HG02763 (cell line): ENCODE data around the gene PIH1D2.
"Not testable (repeated sequence)": the region's sequence is repeated elsewhere in the genome, so short reads cannot be mapped to it uniquely, and the experiment has no call there.

Experiments
- ATAC-seq: cut with Tn5 transposase; IDR thresholded peaks from one replicate; pipeline ENCODE4 v1.9.1; 2021; ENCODE audit warnings: mild to moderate bottlenecking, moderate library complexity; ENCODE audit not compliant: unreplicated experiment

PIH1D2 gene

GRCh38 chr11:112073941-112074811 is at the start of gene PIH1D2, which contains the start of gene NKAPD1:
Gene PIH1D2, minus strand, starts transcription at chr11:112074017. Its CDS starts 843 bp downstream, at chr11:112073174.
Gene NKAPD1, plus strand, starts transcription at chr11:112074299. Its CDS starts 1,276 bp downstream, at chr11:112075575.
- peak; percentile 85 for ATAC-seq

- no peak for ATAC-seq
Measured at GRCh38 chr11:112123129-112123528, 49.3 kb upstream of the PIH1D2 start.

GRCh38 chr11:112121981-112122615 is 48.3 kb upstream of the PIH1D2 start:
- no peak for ATAC-seq

GRCh38 chr11:112118176-112118575 is 44.4 kb upstream of the PIH1D2 start:
- ATAC-seq = no peak

GRCh38 chr11:112115386-112115785 is 41.6 kb upstream of the PIH1D2 start:
- ATAC-seq = no peak

- ATAC-seq = no peak
Measured at GRCh38 chr11:112114460-112114859, 40.6 kb upstream of the PIH1D2 start.

- ATAC-seq = no peak
Measured at GRCh38 chr11:112113539-112114457, 40.0 kb upstream of the PIH1D2 start.

GRCh38 chr11:112106070-112106469 is 32.3 kb upstream of the PIH1D2 start:
- ATAC-seq = no peak

GRCh38 chr11:112103446-112103845 is 29.6 kb upstream of the PIH1D2 start:
- no peak for ATAC-seq

- ATAC-seq = no peak
Measured at GRCh38 chr11:112100462-112100861, 26.6 kb upstream of the PIH1D2 start.

- ATAC-seq = no peak
Measured at GRCh38 chr11:112097734-112098528, 24.1 kb upstream of the PIH1D2 start.

GRCh38 chr11:112096194-112096593 is 22.4 kb upstream of the PIH1D2 start:
- no peak for ATAC-seq

GRCh38 chr11:112095302-112095701 is 21.5 kb upstream of the PIH1D2 start:
- ATAC-seq = not testable (repeated sequence)

- no peak for ATAC-seq
Measured at GRCh38 chr11:112087212-112087611, 13.4 kb upstream of the PIH1D2 start.

GRCh38 chr11:112086422-112087191 is 12.8 kb upstream of the PIH1D2 start, which contains the start of the genes SDHD and TIMM8B:
Gene SDHD, plus strand, starts transcription at chr11:112086873. Its CDS starts 35 bp downstream, at chr11:112086908.
Gene TIMM8B, minus strand, starts transcription at chr11:112086756. Its CDS starts 33 bp downstream, at chr11:112086723.
- peak; percentile 92 for ATAC-seq

- ATAC-seq = peak; percentile 20
Measured at GRCh38 chr11:112085822-112086421, 12.1 kb upstream of the PIH1D2 start.

- no peak for ATAC-seq
Measured at GRCh38 chr11:112082729-112083128, 8.9 kb upstream of the PIH1D2 start.

GRCh38 chr11:112062923-112063322 is 10.9 kb downstream of the PIH1D2 start:
- no peak for ATAC-seq

GRCh38 chr11:112058103-112058502 is 15.7 kb downstream of the PIH1D2 start:
- no peak for ATAC-seq
